ENCODE measurements around the gene ZNF611.
"Not testable (repeated sequence)": the region's sequence is repeated elsewhere in the genome, so short reads cannot be mapped to it uniquely, and the experiment has no call there.

GRCh38 chr19:52694281-52694680 is 40.6 kb downstream of the ZNF611 start:
- not testable (repeated sequence) for TF ChIP-seq CTCF (IDR thresholded peaks at IDR 0.05); POLR2A (IDR thresholded peaks at IDR 0.05); POLR2AphosphoS5 (IDR thresholded peaks at IDR 0.05; ENCODE audit: insufficient read depth in 1 of 2, low read depth in 1 of 2)
